CMK (cell line): ENCODE measurements around the gene RABGAP1.
"Not testable (repeated sequence)": the region's sequence is repeated elsewhere in the genome, so short reads cannot be mapped to it uniquely, and the experiment has no call there.

Experiments
- DNase-seq: peaks from one replicate; pipeline ENCODE4 v3.0.0-alpha.2; 2010; ENCODE audit warnings: low read depth

The RABGAP1 gene

DNA sequence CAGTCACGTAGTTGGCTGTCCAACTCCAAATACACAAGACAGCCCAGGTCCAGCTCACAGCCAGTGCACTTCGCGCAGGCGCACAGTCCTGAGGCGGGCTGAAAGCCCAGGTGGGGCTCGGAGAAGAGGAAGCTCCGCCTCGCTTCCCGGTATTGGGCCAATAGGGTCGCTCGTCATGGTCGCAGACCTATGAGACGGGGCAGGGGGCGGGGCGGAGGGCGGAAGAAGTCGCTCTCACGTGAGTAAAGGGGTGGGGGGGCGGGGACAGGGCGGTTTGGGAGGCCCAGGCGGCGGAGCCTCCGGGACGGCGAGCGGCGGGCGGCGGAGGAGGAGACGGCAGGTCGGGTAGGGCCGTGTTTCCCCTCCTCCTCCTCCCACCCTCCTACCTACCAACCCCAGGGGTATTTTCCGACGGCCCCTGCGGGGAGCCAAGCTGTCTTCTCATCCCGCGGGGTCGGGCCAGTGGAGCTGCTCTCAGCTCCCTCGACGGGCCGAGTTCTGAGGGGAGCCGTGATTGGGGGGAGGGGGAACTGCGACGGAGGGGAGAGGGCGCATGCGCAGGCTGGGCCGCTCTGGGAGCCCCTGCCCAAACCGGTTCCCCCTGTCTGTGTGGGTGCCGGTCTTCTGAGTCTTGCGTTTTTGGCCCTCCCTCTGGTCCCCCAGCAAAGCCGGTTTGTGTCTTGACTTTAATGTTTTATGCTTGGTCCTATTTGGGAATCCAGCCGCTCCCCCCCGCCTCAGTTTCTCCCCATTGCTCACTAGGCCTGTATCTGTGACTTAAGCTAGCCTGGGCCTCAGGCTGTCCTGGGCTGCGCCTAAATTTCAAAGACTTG, at the start of gene RABGAP1:
Gene RABGAP1, plus strand, starts transcription at position 272 of the 833 bp plus-strand sequence. CDS start 16,040 bp downstream, outside the sequence.
- DNase-seq = peak; percentile 96

DNA sequence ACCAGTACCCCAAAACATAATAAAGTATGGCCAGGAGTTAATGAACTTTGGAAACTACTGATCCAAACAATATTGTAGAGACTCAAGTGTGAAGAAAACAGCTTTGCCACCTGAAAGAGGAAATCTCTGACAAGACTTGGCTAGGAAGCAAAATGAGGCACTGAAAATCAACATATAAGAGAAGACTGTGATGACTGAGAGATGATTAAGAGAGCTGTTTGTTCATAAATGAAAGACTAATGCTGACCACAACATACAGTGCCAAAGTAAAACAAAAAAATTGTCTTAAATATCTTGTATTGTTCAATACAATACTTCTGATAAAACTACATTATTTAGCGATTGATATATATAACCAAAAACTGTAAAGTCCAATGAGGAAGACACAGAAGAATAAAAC, 42.9 kb upstream of the RABGAP1 start:
- no peak for DNase-seq

- DNase-seq = no peak
Measured at GRCh38 chr9:122900791-122901190, 40.0 kb upstream of the RABGAP1 start.

GRCh38 chr9:122904466-122904822, 36.4 kb upstream of the RABGAP1 start:
- no peak for DNase-seq

DNA sequence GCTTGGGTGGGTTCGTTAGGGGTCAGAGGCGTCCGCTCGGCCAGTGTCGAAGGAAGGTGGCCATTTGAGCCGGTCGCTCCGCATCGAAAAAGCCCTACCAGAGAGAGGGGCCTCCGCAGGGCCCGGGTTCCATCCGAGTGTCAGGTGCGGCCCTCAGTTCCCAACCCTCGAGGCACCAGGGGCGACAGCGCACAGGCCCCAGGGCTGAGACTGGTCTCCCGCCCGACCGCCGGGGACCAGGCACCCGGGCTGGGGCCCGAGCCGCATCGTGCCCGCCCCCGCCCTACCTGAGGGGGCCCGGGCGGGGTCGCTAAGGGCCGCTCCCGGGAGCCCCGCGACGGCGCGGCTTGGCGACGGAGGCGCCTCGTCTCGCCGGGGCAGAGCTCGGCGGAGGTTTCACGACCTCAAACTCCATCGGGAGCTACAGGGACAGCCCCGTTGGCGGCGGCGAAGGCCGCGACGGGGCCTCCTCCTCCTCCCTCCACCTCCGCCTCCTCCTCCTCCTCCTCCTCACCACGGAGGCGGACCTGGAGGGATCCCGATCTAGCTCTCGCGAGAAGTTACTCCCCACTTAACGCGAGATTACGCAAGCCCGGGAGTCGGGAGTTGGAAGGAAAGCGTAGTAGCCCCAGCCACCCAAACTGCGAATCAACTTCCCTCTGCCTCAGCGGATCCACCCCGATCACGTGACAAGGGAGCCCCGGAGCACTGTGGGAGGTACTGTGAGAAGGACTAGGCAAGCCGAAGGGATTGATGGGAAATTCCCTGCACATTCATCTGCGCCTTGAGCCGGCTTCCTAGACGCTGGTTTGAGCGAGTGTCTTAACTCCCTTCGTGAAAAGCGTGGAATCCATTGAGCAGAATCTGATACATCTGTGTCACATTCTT, 35.8 kb upstream of the RABGAP1 start, which contains the start of gene RC3H2:
Gene RC3H2, minus strand, starts transcription at position 537 of the 888 bp plus-strand sequence. CDS start 7,850 bp downstream, outside the sequence.
- DNase-seq = peak; percentile 100

DNA sequence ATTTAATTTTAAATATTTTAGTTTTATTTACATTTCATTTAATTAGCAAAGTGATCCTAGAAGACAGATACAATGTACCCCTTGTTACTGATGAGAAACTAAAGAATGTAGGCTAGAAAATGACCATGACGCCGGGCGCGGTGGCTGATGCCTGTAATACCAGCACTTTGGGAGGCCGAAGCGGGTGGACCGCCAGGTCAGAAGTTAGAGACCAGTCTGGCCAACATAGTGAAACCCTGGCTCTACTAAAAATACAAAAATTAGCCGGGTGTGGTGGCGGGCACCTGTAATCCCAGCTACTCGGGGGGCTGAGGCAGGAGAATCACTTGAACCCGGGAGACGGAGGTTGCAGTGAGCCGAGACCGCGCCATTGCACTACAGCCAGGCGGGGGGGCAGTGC, 34.7 kb upstream of the RABGAP1 start:
- DNase-seq = not testable (repeated sequence)

DNA sequence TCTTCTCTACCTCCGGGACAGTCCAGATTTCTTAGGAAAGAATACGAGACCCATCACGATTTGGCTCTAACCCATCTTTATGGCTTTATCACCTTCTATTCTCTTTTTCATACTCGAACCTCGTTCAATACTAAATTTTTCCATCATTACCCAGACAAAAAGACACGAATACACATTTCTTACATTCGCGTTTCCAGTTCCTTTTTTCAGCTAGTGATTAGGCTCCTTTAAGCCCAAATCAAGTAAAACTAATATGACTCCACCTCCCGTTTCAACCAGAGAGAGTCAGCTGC, 28.2 kb upstream of the RABGAP1 start:
- DNase-seq = no peak

DNA sequence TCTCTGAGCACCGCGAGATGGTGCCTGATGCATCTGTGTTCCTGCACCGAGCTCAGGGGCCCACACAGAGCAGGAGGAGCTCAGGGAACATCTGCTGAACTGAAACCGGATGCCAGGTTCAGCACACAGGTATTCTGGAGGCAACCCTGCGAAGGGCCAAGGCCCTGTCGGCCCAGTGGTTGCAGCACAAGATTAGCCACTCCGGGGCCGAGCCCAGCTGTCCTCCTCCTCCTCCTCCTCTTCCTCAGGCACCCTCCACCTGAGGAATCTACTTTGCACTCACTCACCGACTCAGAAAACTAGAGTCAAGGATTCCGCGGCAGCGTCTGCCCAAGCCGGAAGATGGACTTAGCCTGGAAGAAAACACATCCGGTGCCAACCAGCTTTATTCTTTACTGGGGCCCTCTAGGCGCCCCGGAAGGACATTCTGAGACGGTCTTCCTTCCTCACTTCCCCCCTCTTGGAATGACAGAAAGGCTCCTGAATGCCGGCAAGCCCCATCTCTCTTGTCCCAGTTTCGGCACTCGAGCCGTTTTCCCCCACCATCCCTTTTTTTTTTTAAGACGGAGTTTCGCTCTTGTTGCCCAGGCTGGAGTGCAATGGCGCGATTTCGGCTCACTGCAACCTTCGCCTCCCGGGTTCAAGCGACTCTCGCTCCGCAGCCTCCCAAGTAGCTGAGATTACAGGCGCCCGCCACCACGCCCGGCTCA, 27.7 kb upstream of the RABGAP1 start, which contains the start of gene ZBTB6:
Gene ZBTB6, minus strand, starts transcription at position 360 of the 710 bp plus-strand sequence. CDS start 1,251 bp downstream, outside the sequence.
- DNase-seq = peak; percentile 38

GRCh38 chr9:122918310-122918709, 22.5 kb upstream of the RABGAP1 start:
- DNase-seq = no peak

DNA sequence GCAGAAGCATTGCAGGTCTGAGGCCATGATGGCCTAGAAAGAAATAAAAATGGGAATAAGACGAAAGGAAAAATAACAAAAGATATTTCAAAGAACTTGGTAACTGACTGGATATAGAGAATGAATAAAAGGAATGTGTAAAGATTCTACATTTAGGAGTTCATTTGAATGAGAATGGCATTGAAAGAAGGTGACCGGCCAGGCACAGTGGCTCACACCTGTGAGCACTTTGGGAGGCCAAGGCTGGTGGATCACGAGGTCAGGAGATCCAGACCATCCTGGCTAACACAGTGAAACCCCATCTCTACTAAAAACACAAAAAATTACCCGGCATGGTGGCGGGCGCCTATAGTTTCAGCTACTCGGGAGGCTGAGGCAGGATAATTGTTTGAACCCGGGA, 18.1 kb upstream of the RABGAP1 start:
- DNase-seq = no peak

GRCh38 chr9:122923947-122924346, 16.9 kb upstream of the RABGAP1 start:
- DNase-seq = no peak

- DNase-seq = no peak
Measured at GRCh38 chr9:122929796-122930354, 10.9 kb upstream of the RABGAP1 start.

- DNase-seq = peak; percentile 25
Measured at GRCh38 chr9:122930541-122931225, 10.1 kb upstream of the RABGAP1 start.

- peak; percentile 87 for DNase-seq
Measured at GRCh38 chr9:122931226-122932121, 9.3 kb upstream of the RABGAP1 start, which contains the start of gene ZBTB26. Gene ZBTB26 (minus strand): TSS chr9:122931512. CDS start chr9:122919934, 11,578 bp downstream.

- no peak for DNase-seq
Measured at GRCh38 chr9:122936464-122936863, 4.4 kb upstream of the RABGAP1 start.

GRCh38 chr9:122936883-122937282, 3.9 kb upstream of the RABGAP1 start:
- no peak for DNase-seq

GRCh38 chr9:122939601-122940000, 1.2 kb upstream of the RABGAP1 start:
- DNase-seq = no peak

DNA sequence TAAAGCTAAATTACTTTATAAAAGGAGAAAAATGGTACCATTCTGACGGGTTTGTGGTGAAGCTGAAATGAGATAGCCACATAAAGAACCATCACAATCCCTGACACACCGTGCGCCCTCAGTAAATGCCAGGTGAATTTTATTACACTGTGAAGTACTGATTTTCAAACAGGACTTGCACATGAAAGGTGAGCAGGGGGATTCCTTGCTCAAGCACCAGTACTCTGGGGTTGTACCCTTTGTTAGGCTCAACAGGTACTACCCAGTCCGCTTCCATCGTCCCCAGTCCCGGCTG, 419 bp upstream of the RABGAP1 start:
- no peak for DNase-seq

GRCh38 chr9:122941582-122942234, 888 bp downstream of the RABGAP1 start:
- no peak for DNase-seq
